ENCODE results near the gene HESX1. TPM values are rescaled to one million over a fixed set of nuclear protein-coding genes. Genes with fewer than 3 reads are reported as not detected.

HESX1 gene
- 0.34 and 0.47 TPM in 2 replicates for total RNA-seq

- DNase-seq, result no peak
These were observed at the start of gene HESX1 for GRCh38 chr3:57199895-57200297. Gene HESX1, minus strand, starts transcription at chr3:57199978. Its CDS starts 60 bp downstream, at chr3:57199918.

DNA sequence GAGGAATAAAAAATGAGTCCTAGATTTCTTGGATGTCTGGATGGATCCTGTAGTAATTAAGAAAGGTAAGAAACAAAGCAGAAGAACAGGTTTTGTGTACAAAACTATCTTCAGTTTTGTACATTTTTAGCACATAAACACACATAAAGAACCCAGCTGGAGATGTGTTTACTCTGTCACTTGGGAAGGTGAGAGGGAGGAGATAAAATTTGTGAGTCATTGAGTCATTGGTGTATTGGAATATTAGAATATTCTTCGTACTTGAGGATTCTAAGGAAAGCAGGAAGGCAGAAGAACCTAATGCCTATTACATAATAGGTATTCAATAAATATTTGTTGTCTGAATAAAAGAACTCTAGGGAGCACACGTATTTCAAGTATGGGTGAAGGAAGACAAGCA is 45.2 kb upstream of the HESX1 start:
- no peak for DNase-seq

GRCh38 chr3:57234613-57235575 is 35.1 kb upstream of the HESX1 start:
- no peak for DNase-seq

GRCh38 chr3:57233799-57234198 is 34.0 kb upstream of the HESX1 start:
- DNase-seq, result no peak

GRCh38 chr3:57230006-57230405 is 30.2 kb upstream of the HESX1 start:
- no peak for DNase-seq

- DNase-seq, result peak; percentile 61
These were observed 28.4 kb upstream of the HESX1 start for GRCh38 chr3:57227930-57228751.

DNA sequence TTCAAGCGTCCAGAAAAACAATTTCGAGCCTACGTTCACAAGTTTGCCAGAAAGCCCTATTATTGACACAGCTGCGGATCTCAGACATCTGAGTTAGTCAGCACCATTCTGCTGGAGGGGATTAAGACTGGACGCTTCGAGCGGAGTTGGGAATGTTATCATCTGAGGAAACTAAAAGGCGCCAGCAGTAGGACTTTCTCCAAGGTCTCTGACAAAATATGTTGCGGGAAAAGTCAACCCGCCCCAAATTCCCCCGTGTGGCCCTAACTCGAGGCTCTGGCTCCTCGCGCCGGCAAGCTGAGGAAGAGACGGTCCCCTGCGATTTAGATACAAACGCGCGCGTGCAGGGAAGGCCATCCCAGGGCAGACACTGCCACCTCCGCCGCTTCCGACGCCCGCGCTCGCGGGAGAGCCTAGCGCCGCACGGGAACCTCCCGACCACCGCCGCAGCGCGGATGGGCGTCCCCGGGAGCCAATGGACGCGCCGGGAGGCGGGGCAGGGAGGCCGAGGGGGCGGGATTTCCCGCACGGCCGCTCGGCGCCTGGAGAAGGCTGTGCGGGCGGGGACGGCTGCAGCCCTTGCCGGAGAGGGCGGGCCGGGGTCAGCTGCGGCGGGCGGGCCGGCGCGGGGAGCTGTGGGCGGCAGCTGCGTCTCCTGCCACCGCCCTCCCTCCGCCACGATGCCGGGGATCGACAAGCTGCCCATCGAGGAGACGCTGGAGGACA is 27.6 kb upstream of the HESX1 start, which contains the start of gene APPL1:
Gene APPL1 (plus strand): TSS at position 526 of the 726 bp plus-strand sequence. CDS start 155 bp downstream, at position 681.
- peak; percentile 94 for DNase-seq

DNA sequence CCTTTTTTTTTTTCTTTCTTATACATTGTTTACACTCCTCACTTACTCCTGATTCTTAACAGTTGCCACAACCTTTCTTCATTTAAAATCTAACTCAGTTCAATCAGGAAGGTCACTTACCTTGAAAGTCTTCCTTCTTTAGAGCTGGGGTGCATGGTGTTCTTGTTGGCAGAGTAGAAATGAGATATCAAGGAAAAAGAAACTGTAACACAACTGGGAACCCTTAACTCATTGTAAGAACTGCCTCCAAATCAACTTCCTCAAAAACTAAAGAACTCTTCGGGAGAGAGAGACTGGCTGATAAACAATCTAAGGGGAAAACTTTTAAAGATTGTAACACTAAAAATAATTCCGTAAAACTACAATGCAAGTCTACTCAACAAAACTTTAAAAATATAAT is 26.4 kb upstream of the HESX1 start:
- no peak for DNase-seq

GRCh38 chr3:57224856-57225255 is 25.1 kb upstream of the HESX1 start:
- no peak for DNase-seq

- peak; percentile 47 for DNase-seq
These were observed 22.1 kb upstream of the HESX1 start for GRCh38 chr3:57221883-57222282.

DNA sequence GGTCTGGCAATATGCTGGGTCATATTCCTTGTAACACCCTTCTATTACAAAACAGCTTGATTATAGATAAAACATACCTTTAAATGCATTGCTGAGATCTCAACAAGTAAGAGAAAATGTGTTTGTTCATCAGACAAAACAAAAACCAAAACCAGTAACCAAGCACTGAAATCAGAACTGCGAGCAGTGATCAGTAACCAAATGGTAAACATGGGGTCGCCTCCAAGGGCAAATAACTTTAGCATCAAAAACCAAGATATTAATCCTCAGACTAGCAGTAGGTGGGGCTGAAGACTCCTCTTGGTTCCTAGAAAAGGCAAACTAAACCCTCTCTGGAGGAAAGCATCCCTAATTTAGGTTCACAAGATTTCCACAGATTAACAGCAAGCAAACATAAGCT is 6.6 kb upstream of the HESX1 start:
- DNase-seq, result no peak

DNA sequence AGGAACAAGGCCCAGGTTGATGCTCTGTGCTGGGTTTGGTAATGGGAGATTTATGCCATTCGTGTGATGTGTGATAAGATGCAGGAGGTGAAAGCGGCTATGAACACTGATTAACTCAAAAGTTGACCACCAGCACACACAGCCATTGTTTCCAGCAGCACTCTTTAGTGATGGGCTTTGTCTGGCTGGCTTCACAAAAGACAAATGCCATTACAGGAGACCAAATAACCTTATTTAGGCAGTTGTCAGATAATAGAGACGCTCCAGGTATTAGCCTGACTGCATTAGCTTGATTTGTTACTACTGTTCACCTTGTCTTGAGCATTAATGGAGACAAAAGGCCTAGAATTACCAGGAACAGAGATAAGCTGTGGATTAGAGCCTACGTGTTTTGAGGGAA is 5.1 kb downstream of the HESX1 start:
- no peak for DNase-seq

- no peak for DNase-seq
These were observed 7.8 kb downstream of the HESX1 start for GRCh38 chr3:57192028-57192427.

- DNase-seq, result no peak
These were observed 15.3 kb downstream of the HESX1 start for GRCh38 chr3:57184526-57184925.

- DNase-seq, result peak; percentile 45
These were observed 20.0 kb downstream of the HESX1 start for GRCh38 chr3:57179580-57180410.

DNA sequence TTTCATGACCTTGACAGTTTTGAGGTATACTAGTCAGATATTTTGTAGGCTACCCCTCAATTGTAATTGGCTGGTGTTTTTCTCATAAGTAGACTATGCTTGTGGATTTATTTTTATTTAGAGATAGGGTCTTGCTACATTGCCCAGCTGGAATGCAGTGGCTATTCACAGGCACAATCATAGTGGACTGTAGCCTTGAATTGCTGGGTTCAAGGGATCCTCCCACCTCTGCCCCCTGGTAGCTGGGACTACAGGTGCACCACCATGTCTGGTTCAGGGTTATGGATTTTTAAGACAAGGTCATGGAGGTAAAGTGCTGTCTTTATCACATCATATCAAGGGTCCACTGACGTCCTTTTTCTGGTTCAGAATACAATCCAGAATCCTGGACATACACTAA is 23.7 kb downstream of the HESX1 start:
- no peak for DNase-seq

GRCh38 chr3:57173687-57174086 is 26.1 kb downstream of the HESX1 start:
- no peak for DNase-seq

- no peak for DNase-seq
These were observed 28.8 kb downstream of the HESX1 start for GRCh38 chr3:57170946-57171345.

- DNase-seq, result peak; percentile 84
These were observed 29.7 kb downstream of the HESX1 start for GRCh38 chr3:57169872-57170623.

- no peak for DNase-seq
These were observed 30.7 kb downstream of the HESX1 start for GRCh38 chr3:57169108-57169507.

DNA sequence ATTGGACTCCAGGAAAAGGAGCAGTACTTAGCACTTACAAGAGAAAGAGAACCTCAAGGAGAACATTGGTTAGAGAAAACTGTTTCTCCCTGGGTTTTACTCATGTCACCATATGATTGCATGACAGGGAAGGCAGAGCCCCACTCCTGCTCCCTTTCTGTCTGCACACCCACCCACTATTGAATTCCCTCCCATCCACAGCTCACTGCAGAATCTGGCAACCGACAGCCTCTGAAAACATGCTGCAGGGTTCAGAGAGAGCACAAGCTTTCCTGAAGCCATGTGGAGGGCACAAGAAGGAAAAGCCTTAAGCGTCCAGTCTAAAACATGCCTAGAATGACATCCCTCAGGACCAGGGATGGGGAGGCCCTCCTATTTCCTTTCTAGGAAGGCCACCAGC is 31.6 kb downstream of the HESX1 start:
- DNase-seq, result no peak

All from dermis blood vessel endothelial cell (primary cell).